ENCODE results near the gene IFFO2.

DNA sequence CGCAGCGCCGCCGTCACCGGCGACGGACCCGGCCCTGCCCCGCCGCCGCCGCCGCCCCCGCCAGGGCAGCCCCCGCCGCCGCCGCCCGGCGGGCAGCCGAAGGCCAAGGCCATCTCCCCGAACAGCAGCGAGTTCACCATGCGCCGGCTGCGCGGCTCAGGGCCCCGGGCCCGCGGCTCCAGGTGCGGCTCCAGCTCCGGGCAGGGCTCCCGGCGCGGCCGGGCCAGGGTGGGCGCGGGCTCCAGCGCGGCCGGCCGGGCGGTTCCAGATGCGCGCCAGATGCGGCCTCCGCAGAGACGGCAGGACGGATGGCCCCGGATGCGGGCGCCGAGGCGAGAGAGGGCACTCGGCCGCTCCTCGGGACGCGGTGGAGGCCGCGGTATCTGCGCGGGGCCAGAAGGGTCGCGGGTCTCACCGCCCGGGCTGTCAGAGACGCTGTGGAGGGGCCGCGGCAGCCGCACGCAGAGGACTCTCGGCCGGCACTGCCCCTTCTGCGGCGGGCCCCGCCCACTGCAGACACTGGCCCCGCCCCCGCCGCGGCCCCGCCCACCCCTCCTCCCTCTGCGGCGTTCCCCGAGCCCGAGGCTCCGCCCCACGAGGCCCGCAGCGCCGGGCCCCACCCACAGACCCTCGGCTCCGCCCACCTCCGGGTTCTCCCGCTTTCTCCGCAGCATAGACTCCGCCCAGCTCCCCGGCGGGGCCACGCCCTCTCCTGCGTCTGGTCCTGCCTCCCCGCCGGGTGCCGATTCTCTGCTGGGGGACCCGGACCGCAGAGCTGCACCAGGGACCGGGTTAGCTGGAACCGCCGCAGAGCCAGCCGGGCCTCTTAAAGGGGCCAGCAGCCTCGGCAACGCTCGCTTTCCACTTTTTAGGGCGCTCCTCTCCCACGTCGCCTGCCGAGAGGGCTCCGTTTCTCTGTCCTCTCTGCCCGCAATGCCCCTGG is at the start of gene IFFO2:
- TF ChIP-seq CTCF (IDR thresholded peaks at IDR 0.05) (no peak), POLR2AphosphoS5 (IDR thresholded peaks at IDR 0.05) (peak; percentile 77 to 84 (median 83)), POLR2A (IDR thresholded peaks at IDR 0.05) (peak; percentile 62)
